GM12892 (cell line): ENCODE results near the gene ZNF627.
"Not testable (repeated sequence)": the region's sequence is repeated elsewhere in the genome, so short reads cannot be mapped to it uniquely, and the experiment has no call there.

Experiments used
- POLR2A ChIP-seq: IDR thresholded peaks from 2 replicates; pipeline ENCODE4 v1.6.1; 2011; ENCODE audit warnings: low read depth, low read length, control low read depth
- POLR2AphosphoS5 ChIP-seq: IDR thresholded peaks from 2 replicates; pipeline ENCODE4 v1.6.1; 2011; ENCODE audit warnings: low read depth, low read length, control low read depth

DNA sequence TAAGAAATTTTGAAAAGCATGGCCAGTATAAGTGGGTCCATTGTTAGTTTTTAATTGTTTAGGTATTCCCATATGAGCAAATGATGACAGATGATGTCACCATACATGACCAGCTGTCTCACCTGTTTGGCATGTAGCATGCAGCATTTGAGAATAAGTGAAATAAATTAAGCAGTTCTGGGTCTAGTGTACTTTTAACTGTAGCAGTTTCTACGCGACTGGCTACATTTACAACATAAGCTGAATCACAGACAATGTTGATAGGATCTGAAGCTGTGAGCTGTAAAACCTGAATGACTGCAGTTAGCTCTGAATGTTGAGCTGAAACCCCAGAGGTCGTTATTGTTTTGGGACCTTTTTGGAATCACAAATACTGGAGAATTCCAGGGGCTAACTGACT lies 25.1 kb downstream of the ZNF627 start:
- not testable (repeated sequence) for TF ChIP-seq POLR2A, POLR2AphosphoS5
